Thoracic aorta (tissue), 2 donors: ENCODE data around the gene PGAP3. TPM values are rescaled to one million over a fixed set of nuclear protein-coding genes. Genes with fewer than 3 reads are reported as not detected.

ENCODE experiments used
- ATAC-seq: fragments of 150-250 bp; one replicate; pipeline ENCODE4 v1.8.0; 2017; ENCODE audit warnings: low read depth; ENCODE audit not compliant: insufficient number of reproducible peaks, low FRiP score
- DNase-seq: peaks from one replicate; pipeline ENCODE4 v3.0.0-alpha.2; 2020; ENCODE audit warnings: low spot score
- H3K27ac ChIP-seq, 2 donors: fragments of 200-600 bp; sonication (generic); 1 replicate in 1 of 2; 2 replicates in 1 of 2; pipeline ENCODE4 v1.5.1; 2016; ENCODE audit warnings: mild to moderate bottlenecking in 2 of 2, moderate library complexity in 2 of 2
- H3K27me3 ChIP-seq: fragments of 200-600 bp; sonication (generic); replicated peaks from 2 replicates; pipeline ENCODE4 v1.6.0; 2016; ENCODE audit warnings: mild to moderate bottlenecking; ENCODE audit not compliant: insufficient read depth
- H3K36me3 ChIP-seq: fragments of 200-600 bp; sonication (generic); one replicate; pipeline ENCODE4 v1.5.1; 2016
- H3K4me1 ChIP-seq, 2 donors: fragments of 200-600 bp; sonication (generic); 1 replicate in 1 of 2; 2 replicates in 1 of 2; pipeline versions ENCODE4 v1.5.1 to v1.6.0; 2016; ENCODE audit warnings: low read depth in 2 of 2, mild to moderate bottlenecking in 1 of 2; ENCODE audit not compliant: control insufficient read depth in 1 of 2
- H3K4me3 ChIP-seq: fragments of 200-600 bp; sonication (generic); 2 replicates; pipeline ENCODE4 v1.5.1; 2016; ENCODE audit warnings: mild to moderate bottlenecking
- H3K9me3 ChIP-seq: fragments of 200-600 bp; sonication (generic); 2 replicates; pipeline ENCODE4 v1.5.1; 2016
- CTCF ChIP-seq: fragments of 200-600 bp; sonication (generic); IDR thresholded peaks from one replicate; pipeline ENCODE4 v1.5.1; 2019; ENCODE audit warnings: antibody characterized with exemption
- total RNA-seq, 2 donors: library from RNA; depleted of rRNA; stranded (reverse); fragments of >200 nt; gene quantifications; one replicate each; pipeline versions ENCODE4 v1.1.0 to v1.2.3, GENCODE V29; 2016

The PGAP3 gene
- total RNA-seq, 2 donors from 2014 or later: 19.9 to 27.2 TPM

- Histone ChIP-seq H3K4me3 (peak overlapping the region; percentile 36), H3K36me3 (peaks cover 38% of the 10 kb centered on the region), H3K9me3 (no peaks in the 10 kb centered on the region), H3K27me3 (no peaks in the 10 kb centered on the region), H3K27ac (peak overlapping the region; percentile 83 to 85), H3K4me1 (peaks cover 16 to 62% of the 10 kb centered on the region in 2 donors)
- DNase-seq: no peak
- ATAC-seq: no peak
- TF ChIP-seq CTCF: no peak
Measured at GRCh38 chr17:39705786-39706348, 18.0 kb upstream of the PGAP3 start.

- H3K9me3 ChIP-seq: no peaks in the 10 kb centered on the region
- ATAC-seq (peak; percentile 85), DNase-seq (peak; percentile 30)
- no peaks in the 10 kb centered on the region for H3K27me3 ChIP-seq
- peaks cover 16 to 62% of the 10 kb centered on the region in 2 donors for H3K4me1 ChIP-seq
- TF ChIP-seq CTCF: peak; percentile 65
- peaks cover 32% of the 10 kb centered on the region for H3K36me3 ChIP-seq
- H3K27ac ChIP-seq: peak overlapping the region; percentile 83 to 85
- peak overlapping the region; percentile 8 for H3K4me3 ChIP-seq
Measured at GRCh38 chr17:39704821-39705551, 17.1 kb upstream of the PGAP3 start.

- Histone ChIP-seq H3K27me3 (no peaks in the 10 kb centered on the region), H3K4me3 (no peak overlapping the region), H3K27ac (peak overlapping the region; percentile 83 to 85), H3K9me3 (no peaks in the 10 kb centered on the region), H3K36me3 (peaks cover 21% of the 10 kb centered on the region), H3K4me1 (peaks cover 16 to 70% of the 10 kb centered on the region in 2 donors)
- no peak for TF ChIP-seq CTCF
- ATAC-seq: no peak
- DNase-seq: no peak
Measured at GRCh38 chr17:39703913-39704312, 16.1 kb upstream of the PGAP3 start.

GRCh38 chr17:39702901-39703893 lies 15.3 kb upstream of the PGAP3 start:
- TF ChIP-seq CTCF: no peak
- ATAC-seq (no peak), DNase-seq (no peak)
- Histone ChIP-seq H3K9me3 (no peaks in the 10 kb centered on the region), H3K27me3 (no peaks in the 10 kb centered on the region), H3K36me3 (peaks cover 14% of the 10 kb centered on the region), H3K4me3 (no peak overlapping the region), H3K4me1 (peaks cover 16 to 75% of the 10 kb centered on the region in 2 donors), H3K27ac (peak overlapping the region; percentile 83 to 85)
